Hepatocyte (in vitro differentiated cells): ENCODE results near the gene FAM78A.

Experiments used
- CTCF ChIP-seq: fragments of 200-600 bp; sonication (generic); IDR thresholded peaks from 2 replicates; pipeline ENCODE4 v1.5.1; 2016; ENCODE audit warnings: antibody characterized with exemption, mild to moderate bottlenecking; ENCODE audit not compliant: poor library complexity
- EZH2 ChIP-seq: fragments of 200-600 bp; sonication (generic); IDR thresholded peaks from 2 replicates; pipeline ENCODE4 v1.6.1; 2016; ENCODE audit warnings: antibody characterized with exemption, mild to moderate bottlenecking, borderline replicate concordance
- EZH2phosphoT487 ChIP-seq: fragments of 200-600 bp; sonication (generic); IDR thresholded peaks from one replicate; pipeline ENCODE4 v1.6.1; 2018; ENCODE audit warnings: antibody characterized with exemption, mild to moderate bottlenecking, low read depth, moderate library complexity; ENCODE audit not compliant: unreplicated experiment, severe bottlenecking

GRCh38 chr9:131214876-131215275 is 61.4 kb downstream of the FAM78A start:
- TF ChIP-seq CTCF (no peak), EZH2 (no peak), EZH2phosphoT487 (no peak)
